ENCODE results near the gene OVCA2. TPM values are rescaled to one million over a fixed set of nuclear protein-coding genes. Genes with fewer than 3 reads are reported as not detected.

Gene OVCA2
- total RNA-seq, 2 experiments from 2014 or later, result 46.2 to 48.6 TPM

- ChIA-PET CTCF (interaction anchor here (0.5 kb wide), 1 partner anchor 142 kb away, joined by 3 read pairs; no protein-coding TSS in a partner anchor), POLR2A (interaction anchor here (0.6 kb wide), 1 partner anchor 22 kb away, joined by 3 read pairs; no protein-coding TSS in a partner anchor)
Observed at GRCh38 chr17:2028737-2029136, 13.1 kb upstream of the OVCA2 start.

GRCh38 chr17:2029911-2030778, 11.7 kb upstream of the OVCA2 start, which contains the start of gene DPH1:
TSS of gene DPH1 (plus strand) at chr17:2030153. CDS start at chr17:2030170, 17 bp downstream.
- ChIA-PET CTCF (interaction anchor here (0.7 to 2.0 kb wide), 3 partner anchors 24 to 262 kb away, joined by 3 to 5 read pairs (median 5); no protein-coding TSS in a partner anchor), POLR2A (no interaction called here)

- ChIA-PET CTCF (interaction anchor here (0.7 to 2.0 kb wide), 3 partner anchors 12 to 121 kb away, joined by 3 to 5 read pairs (median 3); no protein-coding TSS in a partner anchor), POLR2A (interaction anchor here (0.5 kb wide), 1 partner anchor 296 kb away, joined by 3 read pairs; no protein-coding TSS in a partner anchor)
Observed at GRCh38 chr17:2030779-2031163, 11.1 kb upstream of the OVCA2 start.

DNA sequence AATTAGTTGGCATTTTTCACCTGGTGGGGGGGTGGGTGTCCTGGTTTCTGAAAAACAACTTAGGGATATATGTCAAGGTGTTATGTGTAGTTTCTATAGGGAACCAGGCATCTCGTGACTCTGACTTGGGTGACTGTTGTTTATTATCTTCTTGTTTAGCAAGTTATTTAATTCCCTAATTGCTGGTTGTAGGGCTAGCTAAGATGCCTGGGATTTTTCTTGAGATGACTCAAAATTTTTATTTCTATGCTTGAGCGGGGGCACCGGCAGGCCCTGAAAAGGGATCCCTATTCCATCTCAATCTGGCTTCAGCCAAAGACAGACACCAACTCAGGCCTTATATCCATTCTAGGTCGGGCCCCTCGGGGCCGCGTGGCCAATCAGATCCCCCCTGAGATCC, 8.7 kb upstream of the OVCA2 start:
- ChIA-PET CTCF (interaction anchor here (1.2 kb wide), 1 partner anchor 10 kb away, joined by 3 read pairs; no protein-coding TSS in a partner anchor), POLR2A (interaction anchor here (1.2 kb wide), 1 partner anchor 8 kb away, joined by 3 read pairs; the partner anchor contains the start of gene RTN4RL1)

- ChIA-PET POLR2A (no interaction called here), CTCF (no interaction called here)
Observed at GRCh38 chr17:2034157-2034556, 7.7 kb upstream of the OVCA2 start.

- POLR2A ChIA-PET, result no interaction called here
- CTCF ChIA-PET, result no interaction called here
Observed at GRCh38 chr17:2034806-2035540, 6.8 kb upstream of the OVCA2 start.

- CTCF ChIA-PET, result interaction anchor here (1.3 kb wide), 1 partner anchor 13 kb away, joined by 3 read pairs; no protein-coding TSS in a partner anchor
Observed at GRCh38 chr17:2035541-2036488, 6.0 kb upstream of the OVCA2 start.

DNA sequence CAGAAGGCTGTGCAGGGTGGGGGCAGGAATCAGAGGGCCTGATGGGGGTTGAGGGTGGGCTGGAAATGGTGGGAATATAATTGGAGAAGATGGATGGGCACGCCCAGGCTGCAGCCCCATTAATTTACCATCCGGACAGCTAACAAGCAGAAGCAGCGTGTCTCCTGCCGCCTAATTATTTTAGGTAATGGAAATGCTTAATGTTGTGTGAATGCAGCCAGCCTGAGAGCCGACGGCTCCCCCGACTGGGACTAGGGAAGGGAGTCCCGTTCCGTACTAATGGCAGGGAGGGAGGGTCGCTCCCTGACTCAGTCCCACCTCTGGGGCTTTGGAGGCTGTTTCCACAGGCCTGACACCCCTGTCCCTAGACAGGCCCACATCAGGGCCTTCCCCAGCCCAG, 4.7 kb upstream of the OVCA2 start:
- POLR2A ChIA-PET, result no interaction called here
- CTCF ChIA-PET, result interaction anchor here (1.3 kb wide), 1 partner anchor 12 kb away, joined by 3 read pairs; no protein-coding TSS in a partner anchor

More at GRCh38 chr17:2035541-2036488, 6.0 kb upstream of the OVCA2 start:
- POLR2A ChIA-PET, result no interaction called here

GRCh38 chr17:2040219-2040827, 1.5 kb upstream of the OVCA2 start:
- POLR2A ChIA-PET, result no interaction called here
- CTCF ChIA-PET, result no interaction called here

GRCh38 chr17:2040942-2041560, 771 bp upstream of the OVCA2 start:
- ChIA-PET CTCF (interaction anchor here (1.0 kb wide), 1 partner anchor 14 kb away, joined by 6 read pairs; the partner anchor contains the start of gene HIC1), POLR2A (no interaction called here)

DNA sequence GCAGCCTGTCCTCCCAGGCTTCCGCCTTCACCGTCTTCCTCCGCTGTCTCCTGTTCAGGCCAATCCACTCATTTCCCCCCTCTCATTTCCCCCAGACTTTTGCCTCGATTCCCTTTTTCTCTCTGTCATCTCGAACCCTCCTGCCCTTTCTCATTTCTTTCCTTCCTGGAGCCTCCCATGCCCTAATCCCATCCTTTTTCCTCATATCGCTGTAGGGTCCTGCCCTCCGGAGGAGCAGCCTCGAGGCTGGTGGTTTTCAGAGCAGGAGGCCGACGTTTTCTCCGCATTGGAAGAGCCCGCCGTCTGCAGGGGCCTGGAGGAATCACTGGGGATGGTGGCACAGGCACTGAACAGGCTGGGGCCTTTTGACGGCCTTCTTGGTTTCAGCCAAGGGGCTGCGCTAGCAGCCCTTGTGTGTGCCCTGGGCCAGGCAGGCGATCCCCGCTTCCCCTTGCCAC, 597 bp downstream of the OVCA2 start:
- ChIA-PET CTCF (interaction anchor here (1.5 kb wide), 1 partner anchor 10 kb away, joined by 3 read pairs; no protein-coding TSS in a partner anchor), POLR2A (no interaction called here)

DNA sequence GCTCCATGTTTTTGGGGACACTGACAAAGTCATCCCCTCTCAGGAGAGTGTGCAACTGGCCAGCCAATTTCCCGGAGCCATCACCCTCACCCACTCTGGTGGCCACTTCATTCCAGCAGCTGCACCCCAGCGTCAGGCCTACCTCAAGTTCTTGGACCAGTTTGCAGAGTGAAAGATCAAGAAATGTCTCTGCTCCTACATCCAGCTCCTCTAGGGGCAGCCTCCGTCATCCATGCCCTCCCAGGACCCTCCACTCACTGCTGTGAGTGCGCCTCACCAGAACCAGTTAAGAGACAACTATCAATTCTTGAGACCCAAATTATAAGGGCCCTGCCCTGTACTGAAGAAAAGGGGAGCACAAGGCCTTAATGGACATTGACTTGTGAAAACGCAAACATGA, 1.1 kb downstream of the OVCA2 start:
- ChIA-PET CTCF (interaction anchor here (0.7 to 1.5 kb wide), 2 partner anchors 11 to 12 kb away, joined by 3 read pairs; no protein-coding TSS in a partner anchor), POLR2A (no interaction called here)

DNA sequence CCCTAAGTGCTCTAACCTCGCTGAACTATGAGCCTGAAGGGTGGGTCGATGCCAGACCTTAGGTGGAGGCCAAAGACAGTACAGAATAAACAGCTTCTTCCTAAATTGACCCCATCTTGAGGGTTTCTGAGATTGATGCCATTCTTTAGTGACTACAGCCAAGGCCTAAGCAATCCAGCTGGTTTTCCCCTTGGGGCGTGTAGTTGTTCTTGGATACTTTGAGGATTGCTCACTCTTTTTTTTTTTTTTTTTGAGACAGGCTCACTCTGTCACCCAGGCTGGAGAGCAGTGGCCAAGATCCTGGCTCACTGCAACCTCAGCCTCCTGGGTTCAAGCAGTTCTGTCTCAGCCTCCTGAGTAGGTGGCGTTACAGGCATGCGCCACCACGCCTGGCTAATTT, 2.0 kb downstream of the OVCA2 start:
- POLR2A ChIA-PET, result no interaction called here
- CTCF ChIA-PET, result interaction anchor here (0.7 to 1.5 kb wide), 3 partner anchors 11 to 43 kb away, joined by 3 to 4 read pairs (median 3); no protein-coding TSS in a partner anchor

DNA sequence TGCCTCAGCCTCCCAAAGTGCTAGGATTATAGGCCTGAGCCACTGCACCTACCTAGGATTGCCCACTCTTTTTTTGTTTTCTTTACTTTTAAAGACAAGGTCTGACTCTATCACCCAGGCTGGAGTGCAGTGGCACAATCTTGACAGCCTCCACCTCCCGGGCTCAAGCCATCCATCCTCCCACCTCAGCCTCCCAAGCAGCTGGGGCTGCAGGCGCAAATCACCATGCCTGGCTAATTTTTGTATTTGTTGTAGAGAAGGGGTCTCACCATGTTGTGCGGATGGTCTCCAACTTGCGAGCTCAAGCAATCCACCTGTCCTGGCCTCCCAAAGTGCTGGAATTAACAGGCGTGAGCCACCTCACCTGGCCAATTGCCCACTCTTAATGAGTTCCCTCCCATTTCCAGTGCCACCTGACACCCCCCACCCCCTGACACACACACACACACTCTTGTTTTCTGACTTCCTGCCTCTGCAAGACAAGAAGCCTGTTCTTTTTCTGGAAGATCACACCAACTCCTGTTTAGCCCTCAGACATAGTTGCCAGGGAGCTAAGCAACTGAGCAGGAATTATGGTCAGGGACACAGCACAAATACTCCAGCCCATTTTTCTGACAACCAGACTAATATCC, 2.6 kb downstream of the OVCA2 start:
- ChIA-PET CTCF (interaction anchor here (0.6 to 1.1 kb wide), 4 partner anchors 9 to 242 kb away, joined by 3 to 6 read pairs (median 4); no protein-coding TSS in a partner anchor), POLR2A (no interaction called here)

- ChIA-PET POLR2A (interaction anchor here (0.7 kb wide), 1 partner anchor 202 kb away, joined by 3 read pairs; no protein-coding TSS in a partner anchor), CTCF (interaction anchor here (0.7 kb wide), 1 partner anchor 235 kb away, joined by 4 read pairs; no protein-coding TSS in a partner anchor)
Observed at GRCh38 chr17:2047590-2047989, 5.8 kb downstream of the OVCA2 start.

DNA sequence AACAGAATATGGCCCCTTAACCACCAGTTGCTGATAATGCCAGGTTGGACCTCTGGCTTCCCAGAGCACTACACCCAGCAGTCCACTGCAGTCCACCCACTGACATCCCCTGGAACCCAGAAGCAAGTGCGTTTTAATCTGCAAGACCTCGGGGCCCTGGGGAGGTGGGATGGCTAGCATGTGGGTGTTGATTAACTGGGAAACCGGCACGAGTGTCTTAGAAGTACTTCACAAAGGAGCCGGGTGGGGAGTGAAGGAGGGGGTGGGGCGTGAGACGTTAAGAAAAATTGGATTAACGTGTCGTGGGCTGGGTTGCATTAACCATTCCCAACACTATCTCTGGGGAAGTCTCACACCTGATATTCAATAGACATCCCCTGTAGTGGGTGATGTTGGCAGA, 7.0 kb downstream of the OVCA2 start:
- ChIA-PET POLR2A (no interaction called here), CTCF (interaction anchor here (1.7 kb wide), 1 partner anchor 12 kb away, joined by 3 read pairs; no protein-coding TSS in a partner anchor)
